Measurements from ENCODE around the gene LENG8. TPM values are rescaled to one million over a fixed set of nuclear protein-coding genes. Genes with fewer than 3 reads are reported as not detected.

LENG8 gene
- total RNA-seq, 4 donors from 2014 or later, result 9.9 to 49.5 (median 15.5) TPM

DNA sequence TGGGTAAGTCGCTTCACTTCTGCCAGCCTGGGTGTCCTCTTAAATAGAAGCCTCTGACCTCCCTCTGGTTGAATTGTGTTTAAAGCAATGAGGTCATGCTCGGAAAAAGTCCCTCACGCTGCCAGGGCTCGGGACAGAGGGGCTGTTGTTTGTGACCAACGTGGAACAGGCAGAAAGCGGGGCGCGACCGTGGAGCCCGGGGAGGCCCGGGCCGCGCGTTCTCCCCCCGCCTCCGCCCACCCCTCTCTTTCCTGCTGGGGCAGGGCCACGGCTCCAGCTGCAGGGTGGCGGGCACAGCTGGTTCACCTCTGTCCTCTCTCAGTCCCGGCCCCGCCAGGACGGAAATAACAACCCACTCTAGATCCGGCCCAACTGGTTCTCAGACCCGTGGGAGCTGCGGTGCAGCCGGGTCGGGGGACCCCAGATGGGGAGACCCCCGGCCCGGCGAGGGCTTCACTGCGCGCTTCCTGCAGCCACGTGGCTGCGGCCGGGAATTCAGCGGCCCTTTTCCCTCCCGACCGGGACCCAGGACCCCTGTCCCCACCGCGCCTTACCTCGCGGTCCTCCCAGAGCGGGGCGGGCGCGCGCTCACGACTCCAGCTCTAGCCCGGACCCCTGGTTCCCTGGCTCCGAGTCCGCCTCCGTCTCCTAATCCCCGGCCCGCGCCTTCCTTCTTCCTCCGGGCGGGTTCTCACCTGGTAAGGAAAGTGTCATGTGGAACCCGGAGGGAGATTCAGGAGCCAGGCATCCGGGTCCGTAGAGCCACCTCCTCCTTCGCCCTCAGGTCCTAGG lies 22.2 kb downstream of the LENG8 start:
- intact Hi-C loops (cut with DNase I; ENCODE audit: low total_unique reads) (no loop called here), in situ Hi-C loops (cut with MboI; ENCODE audit: low sequenced_read_pairs in 4 of 4) (no loop called here)
- H3K27ac ChIP-seq, result peak overlapping the region; percentile 43 to 73 (median 70)
- peak in 1 of 2 donors; percentile 21 for TF ChIP-seq POLR2A (IDR thresholded peaks at IDR 0.05)
- TF ChIP-seq, protein P1, sequence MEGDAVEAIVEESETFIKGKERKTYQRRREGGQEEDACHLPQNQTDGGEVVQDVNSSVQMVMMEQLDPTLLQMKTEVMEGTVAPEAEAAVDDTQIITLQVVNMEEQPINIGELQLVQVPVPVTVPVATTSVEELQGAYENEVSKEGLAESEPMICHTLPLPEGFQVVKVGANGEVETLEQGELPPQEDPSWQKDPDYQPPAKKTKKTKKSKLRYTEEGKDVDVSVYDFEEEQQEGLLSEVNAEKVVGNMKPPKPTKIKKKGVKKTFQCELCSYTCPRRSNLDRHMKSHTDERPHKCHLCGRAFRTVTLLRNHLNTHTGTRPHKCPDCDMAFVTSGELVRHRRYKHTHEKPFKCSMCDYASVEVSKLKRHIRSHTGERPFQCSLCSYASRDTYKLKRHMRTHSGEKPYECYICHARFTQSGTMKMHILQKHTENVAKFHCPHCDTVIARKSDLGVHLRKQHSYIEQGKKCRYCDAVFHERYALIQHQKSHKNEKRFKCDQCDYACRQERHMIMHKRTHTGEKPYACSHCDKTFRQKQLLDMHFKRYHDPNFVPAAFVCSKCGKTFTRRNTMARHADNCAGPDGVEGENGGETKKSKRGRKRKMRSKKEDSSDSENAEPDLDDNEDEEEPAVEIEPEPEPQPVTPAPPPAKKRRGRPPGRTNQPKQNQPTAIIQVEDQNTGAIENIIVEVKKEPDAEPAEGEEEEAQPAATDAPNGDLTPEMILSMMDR (IDR thresholded peaks at IDR 0.05 in 4 of 5, conservative IDR thresholded peaks at IDR 0.05 in 1 of 5), result no peak
- ATAC-seq (peak in 1 of 2 donors; percentile 25), DNase-seq (no peak)
- peaks cover 8 to 12% of the 10 kb centered on the region in 2 donors for H3K4me1 ChIP-seq
- no peaks in the 10 kb centered on the region for H3K9me3 ChIP-seq
- no peaks in the 10 kb centered on the region for H3K36me3 ChIP-seq
- peak overlapping the region; percentile 22 to 50 (median 46) for H3K4me3 ChIP-seq
- peaks cover 10 to 23% (median 14%) of the 10 kb centered on the region in 3 donors for H3K27me3 ChIP-seq

DNA sequence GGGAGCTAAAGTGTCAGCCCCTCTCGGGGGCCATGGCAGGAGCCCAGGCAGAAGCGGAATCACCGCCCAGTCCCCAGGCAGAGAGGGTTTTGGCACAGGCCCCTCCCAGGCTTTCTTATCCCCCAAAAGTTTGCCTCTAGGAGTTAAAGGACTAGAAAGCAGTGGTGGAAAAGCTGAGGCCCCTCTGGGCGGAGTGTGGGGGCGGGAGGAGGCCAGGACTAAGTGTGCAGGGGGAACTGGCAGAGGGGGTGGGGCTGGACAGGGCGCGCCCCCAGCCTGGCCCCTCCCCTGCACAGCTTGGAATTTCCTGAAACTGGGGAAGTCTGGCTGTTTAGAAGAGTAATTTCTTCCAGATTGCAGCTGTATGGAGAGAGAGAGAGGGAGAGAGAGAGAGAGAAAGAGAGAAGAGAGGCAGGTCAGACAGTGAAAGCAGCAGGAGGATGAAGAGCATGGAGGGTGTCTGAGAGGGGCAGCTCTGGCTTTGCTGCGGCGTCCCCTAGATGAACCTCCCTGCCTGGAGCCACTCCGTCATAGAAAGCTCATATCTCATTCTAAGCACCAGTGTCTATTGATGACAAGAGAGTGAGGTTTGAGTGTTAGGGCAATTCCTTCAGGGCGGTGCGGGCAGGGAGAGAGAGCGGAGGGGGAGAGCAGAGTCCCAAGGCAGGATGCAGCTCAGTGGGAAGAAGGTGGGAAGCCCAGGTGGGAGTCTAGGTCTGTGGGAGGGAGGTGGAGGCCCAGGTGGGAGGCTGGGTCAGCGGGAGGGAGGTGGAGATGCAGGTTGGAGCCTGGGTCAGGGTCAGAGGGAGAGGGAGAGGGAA lies 24.3 kb downstream of the LENG8 start, which contains the start of gene CDC42EP5:
Gene CDC42EP5, minus strand, starts transcription at position 226 of the 821 bp plus-strand sequence. CDS start 7,749 bp downstream, outside the sequence.
- peak; percentile 46 to 52 for TF ChIP-seq POLR2A (IDR thresholded peaks at IDR 0.05)
- TF ChIP-seq, protein P1 (IDR thresholded peaks at IDR 0.05 in 4 of 5, conservative IDR thresholded peaks at IDR 0.05 in 1 of 5), result no peak
- Histone ChIP-seq H3K4me1 (peaks cover 8 to 12% of the 10 kb centered on the region in 2 donors), H3K27me3 (peaks cover 10 to 23% (median 14%) of the 10 kb centered on the region in 3 donors), H3K4me3 (peak within 1 kb of the TSS; percentile 16 to 45 (median 42)), H3K9me3 (no peaks in the 10 kb centered on the region), H3K27ac (peak within 1 kb of the TSS; percentile 62 to 76 (median 64)), H3K36me3 (no peaks in the 10 kb centered on the region)
- intact Hi-C loops (cut with DNase I; ENCODE audit: low total_unique reads) (no loop called here), in situ Hi-C loops (cut with MboI; ENCODE audit: low sequenced_read_pairs in 4 of 4) (no loop called here)
- DNase-seq (peak in 1 of 2 donors; percentile 39), ATAC-seq (peak; percentile 50 to 67)

DNA sequence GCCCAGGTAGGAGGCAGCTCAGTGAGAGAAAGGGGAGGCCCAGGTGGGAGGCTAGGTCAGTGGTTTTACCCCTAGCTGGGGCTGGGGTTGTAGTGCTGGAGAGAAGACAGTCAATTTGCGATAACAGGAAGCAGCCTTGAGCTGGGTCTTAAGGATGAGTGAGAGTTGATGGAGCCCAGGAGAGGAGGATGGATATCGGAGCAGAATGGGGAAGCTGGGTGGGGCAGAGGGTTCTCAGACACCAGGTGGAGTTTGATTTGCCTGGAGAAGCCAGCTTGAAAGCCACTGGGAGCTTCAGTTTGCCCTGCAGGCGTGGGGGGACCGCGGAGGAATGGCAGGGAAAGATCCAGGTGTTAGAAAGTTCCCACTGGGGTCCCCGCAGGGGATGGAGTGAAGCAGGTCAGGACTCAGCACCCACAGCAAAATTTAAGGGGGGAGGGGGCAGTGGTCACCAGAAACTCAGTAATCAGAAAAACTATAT lies 24.9 kb downstream of the LENG8 start:
- peak overlapping the region in 2 of 4 donors; percentile 62 to 76 for H3K27ac ChIP-seq
- H3K4me1 ChIP-seq, result peaks cover 8 to 12% of the 10 kb centered on the region in 2 donors
- ATAC-seq, result no peak
- H3K9me3 ChIP-seq, result no peaks in the 10 kb centered on the region
- TF ChIP-seq, protein P1 (IDR thresholded peaks at IDR 0.05 in 4 of 5, conservative IDR thresholded peaks at IDR 0.05 in 1 of 5), result no peak
- TF ChIP-seq POLR2A (IDR thresholded peaks at IDR 0.05), result no peak
- H3K36me3 ChIP-seq, result no peaks in the 10 kb centered on the region
- in situ Hi-C loops (cut with MboI; ENCODE audit: low sequenced_read_pairs in 4 of 4), result no loop called here
- H3K4me3 ChIP-seq, result no peak overlapping the region
- peaks cover 10 to 23% (median 14%) of the 10 kb centered on the region in 3 donors for H3K27me3 ChIP-seq
- DNase-seq, result no peak
- intact Hi-C loops (cut with DNase I; ENCODE audit: low total_unique reads), result no loop called here

DNA sequence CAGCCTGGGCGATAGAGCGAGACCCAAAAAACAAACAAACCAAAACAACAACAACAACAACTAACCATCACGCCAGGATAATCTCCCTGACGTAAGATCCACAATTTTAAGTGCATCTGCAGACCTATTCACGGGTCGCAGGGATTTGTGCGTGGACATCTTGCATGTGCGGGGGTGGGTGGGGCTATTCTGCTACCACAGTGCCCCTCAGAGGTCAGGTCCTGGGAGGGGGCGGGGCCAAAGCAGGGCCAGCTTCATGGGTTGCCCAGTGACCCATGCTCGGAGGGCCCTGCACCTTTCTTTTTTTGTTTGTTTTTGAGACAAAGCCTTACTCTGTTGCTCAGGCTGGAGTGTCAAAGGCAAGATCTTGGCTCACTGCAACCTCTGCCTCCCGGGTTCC lies 26.7 kb downstream of the LENG8 start:
- intact Hi-C loops (cut with DNase I; ENCODE audit: low total_unique reads), result no loop called here
- no peak overlapping the region for H3K4me3 ChIP-seq

More for the DNA sequence above, 26.7 kb downstream of the LENG8 start:
- Histone ChIP-seq H3K27ac (no peak overlapping the region), H3K27me3 (peaks cover 8 to 16% (median 10%) of the 10 kb centered on the region in 3 donors), H3K36me3 (no peaks in the 10 kb centered on the region), H3K9me3 (no peaks in the 10 kb centered on the region), H3K4me1 (peaks cover 2 to 10% of the 10 kb centered on the region in 2 donors)
- DNase-seq (no peak), ATAC-seq (no peak)
- no peak for TF ChIP-seq POLR2A (IDR thresholded peaks at IDR 0.05)
- TF ChIP-seq, protein P1 (IDR thresholded peaks at IDR 0.05 in 4 of 5, conservative IDR thresholded peaks at IDR 0.05 in 1 of 5), result no peak
- in situ Hi-C loops (cut with MboI; ENCODE audit: low sequenced_read_pairs in 4 of 4), result no loop called here

Measured in gastrocnemius medialis (tissue), 4 donors.